GM12878 (cell line): ENCODE measurements around the gene ADAMTSL1. TPM values are rescaled to one million over a fixed set of nuclear protein-coding genes. Genes with fewer than 3 reads are reported as not detected.

Experiments
- ATAC-seq: fragments of 200-7000 bp; cut with Tn5 transposase; 3 replicates; pipeline ENCODE4 v1.9.1; 2020; ENCODE audit warnings: mild to moderate bottlenecking, moderate library complexity
- BruUV-seq: library from RNA; stranded (reverse); fragments of 400-500 nt; replicated peaks from 2 replicates; lab custom pipeline; 2021; lab: Mats Ljungman, UMichigan
- CTCF ChIA-PET: fragments of 300-600 bp; sonication (Branson Sonifier 250); formaldehyde crosslinking; extraction: SDS; loops from one replicate; lab custom pipeline; 2021; ENCODE audit warnings: inconsistent platforms; lab: Yijun Ruan, JAX
- POLR2A ChIA-PET: fragments of 350-600 bp; formaldehyde crosslinking; extraction: SDS; loops from one replicate; lab custom pipeline; 2021; ENCODE audit warnings: inconsistent platforms; lab: Charles Lee
- RAD21 ChIA-PET: fragments of 300-600 bp; sonication (Branson Sonifier 250); formaldehyde crosslinking; loops from one replicate; lab custom pipeline; 2023; ENCODE audit warnings: antibody characterized with exemption; ENCODE audit not compliant: unreplicated experiment; lab: Charles Lee
- SMC1A ChIA-PET: fragments of 300-600 bp; sonication (Branson Sonifier 250); formaldehyde crosslinking; loops from one replicate; lab custom pipeline; 2023; ENCODE audit not compliant: unreplicated experiment, uncharacterized antibody; lab: Charles Lee
- DNase-seq: peaks from one replicate; pipeline ENCODE4 v3.0.0-alpha.2; 2011; ENCODE audit warnings: low read depth, low spot score
- FAIRE-seq: peaks from 3 replicates; lab custom pipeline; 2011; peaks lifted over from hg19 to GRCh38; lab: Jason Lieb, UNC
- H2AFZ ChIP-seq: 2 replicates; pipeline ENCODE4 v1.6.0; 2011; ENCODE audit warnings: low read depth, low read length, control low read depth; ENCODE audit not compliant: control insufficient read depth
- H3K27ac ChIP-seq: 2 replicates; pipeline ENCODE4 v1.5.1; 2011; ENCODE audit warnings: control low read depth; ENCODE audit not compliant: control insufficient read depth, insufficient read depth
- H3K27me3 ChIP-seq, 2 experiments: replicated peaks in 1 of 2; 2 replicates each; pipeline versions ENCODE4 v1.6.0 to v1.6.1; 2011; ENCODE audit warnings: low read length in 1 of 2; ENCODE audit not compliant: control insufficient read depth in 2 of 2, insufficient read depth in 2 of 2
- H3K36me3 ChIP-seq, 2 experiments: 2 replicates each; pipeline ENCODE4 v1.5.1; 2011; ENCODE audit warnings: low read length in 1 of 2; ENCODE audit not compliant: control insufficient read depth in 2 of 2, insufficient read depth in 2 of 2
- H3K4me1 ChIP-seq: 2 replicates; pipeline ENCODE4 v1.6.1; 2011; ENCODE audit warnings: mild to moderate bottlenecking, low read length, moderate library complexity, mixed read lengths; ENCODE audit not compliant: control insufficient read depth, insufficient read depth
- H3K4me2 ChIP-seq: 2 replicates; pipeline ENCODE4 v1.6.0; 2011; ENCODE audit warnings: control low read depth; ENCODE audit not compliant: control insufficient read depth, insufficient read depth
- H3K4me3 ChIP-seq: fragments of 200-600 bp; sonication (generic); 2 replicates; pipeline ENCODE4 v1.5.1; 2016
- H3K79me2 ChIP-seq: 2 replicates; pipeline ENCODE4 v1.6.0; 2011; ENCODE audit warnings: low read length; ENCODE audit not compliant: control insufficient read depth, insufficient read depth
- H3K9ac ChIP-seq: 2 replicates; pipeline ENCODE4 v1.8.0; 2011; ENCODE audit warnings: low read length, control low read depth, mixed read lengths; ENCODE audit not compliant: control insufficient read depth, insufficient read depth
- H3K9me3 ChIP-seq: replicated peaks from 3 replicates; pipeline ENCODE4 v1.5.1; 2011; ENCODE audit warnings: mild to moderate bottlenecking, low read length; ENCODE audit not compliant: control insufficient read depth, insufficient read depth
- H4K20me1 ChIP-seq: 2 replicates; pipeline ENCODE4 v1.6.0; 2011; ENCODE audit not compliant: control insufficient read depth, insufficient read depth
- CHD4 ChIP-seq: fragments of 200-600 bp; sonication (generic); IDR thresholded peaks from 2 replicates; pipeline ENCODE4 v1.6.1; 2016; ENCODE audit warnings: mild to moderate bottlenecking
- E2F8 ChIP-seq: fragments of 450-650 bp; IDR thresholded peaks from 2 replicates; pipeline ENCODE4 v1.6.1; 2018; ENCODE audit warnings: mild to moderate bottlenecking, low read depth, moderate library complexity; ENCODE audit not compliant: partially characterized antibody
- EED ChIP-seq: sonication (generic); IDR thresholded peaks from 2 replicates; pipeline ENCODE4 v1.6.1; 2016; ENCODE audit warnings: antibody characterized with exemption, low read depth
- EGR1 ChIP-seq, 2 experiments: IDR thresholded peaks; 1 replicate in 1 of 2; 2 replicates in 1 of 2; pipeline ENCODE4 v1.6.1; 2011 to 2012; ENCODE audit warnings: low read depth in 2 of 2, low read length in 2 of 2, borderline replicate concordance in 1 of 2, mild to moderate bottlenecking in 1 of 2, moderate library complexity in 1 of 2
- FOS ChIP-seq: IDR thresholded peaks from 3 replicates; pipeline ENCODE4 v1.6.1; 2011; ENCODE audit warnings: borderline replicate concordance; ENCODE audit not compliant: insufficient read length; ENCODE audit errors: extremely low read depth
- FOXK2 ChIP-seq: fragments of 450-650 bp; IDR thresholded peaks from 2 replicates; pipeline ENCODE4 v1.6.1; 2017; ENCODE audit warnings: mild to moderate bottlenecking, moderate library complexity
- POLR2AphosphoS2 ChIP-seq: IDR thresholded peaks from 2 replicates; pipeline ENCODE4 v1.6.1; 2011; ENCODE audit warnings: low read depth, mild to moderate bottlenecking, low read length, improper control_type of control experiment, moderate library complexity
- RELB ChIP-seq: fragments of 450-650 bp; IDR thresholded peaks from 2 replicates; pipeline ENCODE4 v1.6.1; 2017; ENCODE audit warnings: low read depth, mild to moderate bottlenecking, moderate library complexity
- RFX5 ChIP-seq: IDR thresholded peaks from 2 replicates; pipeline ENCODE4 v1.6.1; 2011; ENCODE audit warnings: low read depth, low read length, improper control_type of control experiment
- SPI1 ChIP-seq: IDR thresholded peaks from 2 replicates; pipeline ENCODE4 v1.6.1; 2011; ENCODE audit warnings: low read depth, mild to moderate bottlenecking, low read length, moderate library complexity, borderline replicate concordance; ENCODE audit not compliant: insufficient read depth
- SUZ12 ChIP-seq: fragments of 200-600 bp; sonication (generic); IDR thresholded peaks from one replicate; pipeline ENCODE4 v1.6.1; 2018; ENCODE audit warnings: antibody characterized with exemption, mild to moderate bottlenecking; ENCODE audit not compliant: unreplicated experiment
- ZBTB4 ChIP-seq: fragments of 450-650 bp; formaldehyde crosslinking; IDR thresholded peaks from 2 replicates; pipeline ENCODE4 v1.4.0; 2022; ENCODE audit warnings: mild to moderate bottlenecking, moderate library complexity
- WGBS: methylation state at CpG from one replicate; pipeline ENCODE4 v1.1.6; 2016; ENCODE audit warnings: low lambda C conversion rate; ENCODE audit not compliant: insufficient replicate concordance, insufficient coverage; ENCODE audit errors: missing lambda C conversion rate; 5-methylcytosine and 5-hydroxymethylcytosine counted together
- in situ Hi-C: fragments of 300-500 bp; cut with MboI; formaldehyde crosslinking; loops from 9 replicates; pipeline ENCODE4 v1.14.3; 2018; ENCODE audit warnings: mixed read lengths
- intact Hi-C: fragments of 100-400 bp; cut with micrococcal nuclease; formaldehyde crosslinking; loops from one replicate; pipeline ENCODE4 v1.14.2; 2022; ENCODE audit not compliant: unreplicated experiment
- polyA plus RNA-seq, 11 experiments: library from polyadenylated mRNA; depleted of rRNA in 4 of 11; unstranded in 6 of 11; stranded (reverse) in 5 of 11; fragments of >200 nt; fragmentation: Nextera tagmentation in 4 of 11; fragmentation: Illumina TruSeq in 1 of 11; extraction: Ambion mirVana in 4 of 11; extraction: Trizol in 1 of 11; gene quantifications; 1 replicate in 1 of 11; 2 replicates in 10 of 11; pipeline versions ENCODE4 v1.2.1 to v1.2.3, GENCODE V29; 2011 to 2016; ENCODE audit warnings: inconsistent platforms in 2 of 11, missing spikeins in 2 of 11, low read depth in 1 of 11
- total RNA-seq, 4 experiments: library from RNA; depleted of rRNA in 3 of 4; stranded (reverse); fragments of >200 nt in 3 of 4; fragmentation: Illumina TruSeq in 1 of 4; extraction: Trizol in 1 of 4; gene quantifications; 2 replicates each; pipeline versions ENCODE4 v1.2.1 to v1.2.3, GENCODE V29; 2013 to 2021
- TF ChIP-seq, protein P1 (sequence below): fragments of 450-650 bp; IDR thresholded peaks from 2 replicates; pipeline ENCODE4 v1.6.1; 2016; ENCODE audit warnings: mild to moderate bottlenecking

Gene ADAMTSL1
- total and polyA plus RNA-seq, 10 of the 15 experiments (the other 5 are each of a cell fraction or from before 2014, with no cell fraction given) = 0.01 to 0.10 (median 0.07) TPM; not detected in 6

DNA sequence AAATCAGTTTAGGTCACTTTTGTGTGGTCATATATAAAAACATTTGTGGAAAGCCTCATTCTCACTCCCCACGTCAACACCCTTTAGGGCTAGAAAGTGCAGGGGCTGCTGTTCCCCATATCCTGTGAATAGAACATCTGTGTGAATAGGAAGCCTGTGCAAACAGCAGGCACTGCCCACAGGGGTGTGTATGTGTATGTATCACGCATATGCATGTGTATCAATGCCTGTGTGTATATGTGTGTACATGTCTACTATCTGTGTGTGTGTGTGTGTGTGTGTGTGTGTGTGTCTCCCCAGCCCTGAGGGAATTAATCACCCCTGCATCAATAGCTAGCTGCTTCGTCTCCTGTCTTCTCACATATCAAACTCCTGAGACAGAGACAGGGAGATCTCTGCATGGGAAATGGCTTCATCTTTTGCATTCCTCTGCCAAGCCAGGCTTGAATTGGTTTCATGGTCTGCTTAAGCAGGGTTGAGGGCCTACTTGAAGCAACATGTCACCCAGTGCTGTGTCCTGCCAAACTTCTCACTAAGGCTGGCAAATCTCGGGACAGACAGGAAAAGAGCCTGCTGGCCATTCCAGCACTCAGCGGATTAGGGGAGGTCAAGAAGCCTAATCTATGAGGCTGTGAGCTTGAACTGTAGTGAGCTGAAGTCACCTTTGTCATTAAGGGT lies 265.8 kb downstream of the ADAMTSL1 start:
- Histone ChIP-seq H3K27ac (no peak overlapping the region), H3K36me3 (no peaks in the 10 kb centered on the region), H3K27me3 (no peaks in the 10 kb centered on the region), H3K4me1 (no peaks in the 10 kb centered on the region), H2AFZ (no peak overlapping the region), H4K20me1 (no peaks in the 10 kb centered on the region), H3K9ac (no peak overlapping the region), H3K9me3 (no peaks in the 10 kb centered on the region), H3K4me3 (no peak overlapping the region), H3K79me2 (no peaks in the 10 kb centered on the region), H3K4me2 (no peak overlapping the region)
- no peak for ATAC-seq
- RAD21 ChIA-PET = interaction anchor here (0.7 kb wide), 1 partner anchor 51 kb away, joined by 3 read pairs; no protein-coding TSS in a partner anchor
- TF ChIP-seq EGR1 (IDR thresholded peaks at IDR 0.05; ENCODE audit: borderline replicate concordance in 1 of 2, low read depth in 2 of 2, low read length in 2 of 2) (no peak), CHD4 (no peak), ZBTB4 (CRISPR knock-in tag) (no peak), EED (no peak), POLR2AphosphoS2 (no peak), FOXK2 (no peak), SPI1 (no peak), SUZ12 (no peak), FOS (no peak), RFX5 (no peak), RELB (no peak), E2F8 (no peak)
- TF ChIP-seq, protein P1, sequence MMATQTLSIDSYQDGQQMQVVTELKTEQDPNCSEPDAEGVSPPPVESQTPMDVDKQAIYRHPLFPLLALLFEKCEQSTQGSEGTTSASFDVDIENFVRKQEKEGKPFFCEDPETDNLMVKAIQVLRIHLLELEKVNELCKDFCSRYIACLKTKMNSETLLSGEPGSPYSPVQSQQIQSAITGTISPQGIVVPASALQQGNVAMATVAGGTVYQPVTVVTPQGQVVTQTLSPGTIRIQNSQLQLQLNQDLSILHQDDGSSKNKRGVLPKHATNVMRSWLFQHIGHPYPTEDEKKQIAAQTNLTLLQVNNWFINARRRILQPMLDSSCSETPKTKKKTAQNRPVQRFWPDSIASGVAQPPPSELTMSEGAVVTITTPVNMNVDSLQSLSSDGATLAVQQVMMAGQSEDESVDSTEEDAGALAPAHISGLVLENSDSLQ = no peak
- POLR2A ChIA-PET = no interaction called here
- no peak for DNase-seq
- CTCF ChIA-PET = no interaction called here
- 19% methylated on average over 5 of the region's 5 CpGs for WGBS
- BruUV-seq = no TSS peak
- SMC1A ChIA-PET = no interaction called here
- no peak for FAIRE-seq
- in situ Hi-C loops (no loop called here), intact Hi-C loops (no loop called here)
